ENCODE measurements around the gene NPPA.
"Not testable (repeated sequence)": the region's sequence is repeated elsewhere in the genome, so short reads cannot be mapped to it uniquely, and the experiment has no call there.

The NPPA gene

GRCh38 chr1:11847667-11848372 is at the start of gene NPPA:
TSS of gene NPPA (minus strand) at chr1:11847783. CDS start at chr1:11847684, 99 bp downstream.
- peaks cover 7% of the 10 kb centered on the region for H3K4me1 Mint-ChIP-seq
- no peaks in the 10 kb centered on the region for H3K9me3 Mint-ChIP-seq
- no peak within 1 kb of the TSS for H3K27ac Mint-ChIP-seq
- peaks cover 12% of the 10 kb centered on the region for H3K27me3 Mint-ChIP-seq
- ATAC-seq: no peak
- no peak for DNase-seq
- no peak within 1 kb of the TSS for H3K4me3 Mint-ChIP-seq

- H3K27me3 Mint-ChIP-seq: peaks cover 76% of the 10 kb centered on the region
- H3K4me3 Mint-ChIP-seq, H3K9me3 Mint-ChIP-seq, H3K4me1 Mint-ChIP-seq, H3K27ac Mint-ChIP-seq, ATAC-seq, DNase-seq: not testable (repeated sequence)
These were observed 46.9 kb upstream of the NPPA start for GRCh38 chr1:11894501-11894900.

- DNase-seq (peak; percentile 64 to 67), ATAC-seq (peak; percentile 94)
- Mint-ChIP-seq H3K4me3 (no peak overlapping the region), H3K27ac (no peak overlapping the region), H3K9me3 (no peaks in the 10 kb centered on the region), H3K4me1 (no peaks in the 10 kb centered on the region), H3K27me3 (peaks cover 74% of the 10 kb centered on the region)
These were observed 46.3 kb upstream of the NPPA start for GRCh38 chr1:11893907-11894251.

- DNase-seq: no peak
- no peaks in the 10 kb centered on the region for H3K4me1 Mint-ChIP-seq
- peaks cover 57% of the 10 kb centered on the region for H3K27me3 Mint-ChIP-seq
- no peaks in the 10 kb centered on the region for H3K9me3 Mint-ChIP-seq
- H3K27ac Mint-ChIP-seq: no peak overlapping the region
- no peak overlapping the region for H3K4me3 Mint-ChIP-seq
- no peak for ATAC-seq
These were observed 44.0 kb upstream of the NPPA start for GRCh38 chr1:11891433-11892186.

- Mint-ChIP-seq H3K9me3 (no peaks in the 10 kb centered on the region), H3K27me3 (peaks cover 40% of the 10 kb centered on the region), H3K4me1 (no peaks in the 10 kb centered on the region), H3K27ac (no peak overlapping the region), H3K4me3 (no peak overlapping the region)
- DNase-seq: no peak
- no peak for ATAC-seq
These were observed 41.3 kb upstream of the NPPA start for GRCh38 chr1:11888877-11889208.

DNA sequence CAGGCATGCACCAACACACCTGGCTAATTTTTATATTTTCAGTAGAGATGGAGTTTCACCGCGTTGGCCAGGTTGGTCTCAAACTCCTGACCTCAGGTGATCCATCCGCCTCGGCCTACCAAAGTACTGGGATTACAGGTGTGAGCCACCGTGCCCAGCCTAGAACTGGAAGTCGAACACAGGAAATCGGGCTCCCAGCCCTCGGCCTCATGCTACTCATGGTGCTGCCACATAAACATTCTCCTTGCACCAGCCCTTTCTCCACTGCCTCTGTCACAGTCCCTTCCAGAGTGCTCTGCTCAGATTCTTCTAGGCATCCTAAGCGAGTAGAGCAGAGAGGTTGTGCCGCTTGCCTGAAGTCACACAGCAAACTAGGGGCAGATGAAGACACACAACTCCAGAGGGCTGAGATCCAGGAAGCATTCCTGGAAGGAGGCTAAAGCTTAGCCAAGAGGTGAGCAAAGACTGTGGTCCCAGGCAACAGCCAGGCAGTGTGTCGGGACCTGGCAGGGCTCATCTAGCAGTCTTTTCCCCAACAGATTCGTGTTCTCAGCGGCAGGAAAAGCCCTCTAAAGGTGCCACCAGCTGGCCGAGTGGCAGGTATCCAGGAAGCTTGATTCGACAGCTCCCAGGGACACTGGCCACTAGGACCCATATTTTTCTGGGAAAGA is 40.8 kb upstream of the NPPA start:
- Mint-ChIP-seq H3K4me3 (no peak overlapping the region), H3K27me3 (peaks cover 35% of the 10 kb centered on the region), H3K4me1 (no peaks in the 10 kb centered on the region), H3K9me3 (no peaks in the 10 kb centered on the region), H3K27ac (no peak overlapping the region)
- DNase-seq: no peak
- no peak for ATAC-seq

- no peak for ATAC-seq
- peaks cover 34% of the 10 kb centered on the region for H3K27me3 Mint-ChIP-seq
- no peaks in the 10 kb centered on the region for H3K9me3 Mint-ChIP-seq
- no peak for DNase-seq
- H3K4me3 Mint-ChIP-seq: no peak overlapping the region
- H3K4me1 Mint-ChIP-seq: no peaks in the 10 kb centered on the region
- H3K27ac Mint-ChIP-seq: no peak overlapping the region
These were observed 40.1 kb upstream of the NPPA start for GRCh38 chr1:11887666-11888007.

GRCh38 chr1:11886986-11887665 is 39.5 kb upstream of the NPPA start:
- no peak overlapping the region for H3K4me3 Mint-ChIP-seq
- no peak overlapping the region for H3K27ac Mint-ChIP-seq
- no peaks in the 10 kb centered on the region for H3K4me1 Mint-ChIP-seq
- DNase-seq (no peak), ATAC-seq (no peak)
- no peaks in the 10 kb centered on the region for H3K9me3 Mint-ChIP-seq
- peaks cover 29% of the 10 kb centered on the region for H3K27me3 Mint-ChIP-seq

- ATAC-seq: no peak
- H3K27me3 Mint-ChIP-seq: peaks cover 23% of the 10 kb centered on the region
- no peak for DNase-seq
- H3K9me3 Mint-ChIP-seq: no peaks in the 10 kb centered on the region
- no peak overlapping the region for H3K27ac Mint-ChIP-seq
- no peak overlapping the region for H3K4me3 Mint-ChIP-seq
- no peaks in the 10 kb centered on the region for H3K4me1 Mint-ChIP-seq
These were observed 38.3 kb upstream of the NPPA start for GRCh38 chr1:11885916-11886315.

- ATAC-seq (no peak), DNase-seq (no peak)
- Mint-ChIP-seq H3K4me3 (no peak overlapping the region), H3K9me3 (no peaks in the 10 kb centered on the region), H3K27ac (no peak overlapping the region), H3K27me3 (peaks cover 19% of the 10 kb centered on the region), H3K4me1 (no peaks in the 10 kb centered on the region)
These were observed 35.4 kb upstream of the NPPA start for GRCh38 chr1:11882814-11883538.

- Mint-ChIP-seq H3K27me3 (peaks cover 30% of the 10 kb centered on the region), H3K4me3 (no peak overlapping the region), H3K9me3 (no peaks in the 10 kb centered on the region), H3K27ac (no peak overlapping the region), H3K4me1 (no peaks in the 10 kb centered on the region)
- ATAC-seq (no peak), DNase-seq (no peak)
These were observed 34.3 kb upstream of the NPPA start for GRCh38 chr1:11881749-11882441.

DNA sequence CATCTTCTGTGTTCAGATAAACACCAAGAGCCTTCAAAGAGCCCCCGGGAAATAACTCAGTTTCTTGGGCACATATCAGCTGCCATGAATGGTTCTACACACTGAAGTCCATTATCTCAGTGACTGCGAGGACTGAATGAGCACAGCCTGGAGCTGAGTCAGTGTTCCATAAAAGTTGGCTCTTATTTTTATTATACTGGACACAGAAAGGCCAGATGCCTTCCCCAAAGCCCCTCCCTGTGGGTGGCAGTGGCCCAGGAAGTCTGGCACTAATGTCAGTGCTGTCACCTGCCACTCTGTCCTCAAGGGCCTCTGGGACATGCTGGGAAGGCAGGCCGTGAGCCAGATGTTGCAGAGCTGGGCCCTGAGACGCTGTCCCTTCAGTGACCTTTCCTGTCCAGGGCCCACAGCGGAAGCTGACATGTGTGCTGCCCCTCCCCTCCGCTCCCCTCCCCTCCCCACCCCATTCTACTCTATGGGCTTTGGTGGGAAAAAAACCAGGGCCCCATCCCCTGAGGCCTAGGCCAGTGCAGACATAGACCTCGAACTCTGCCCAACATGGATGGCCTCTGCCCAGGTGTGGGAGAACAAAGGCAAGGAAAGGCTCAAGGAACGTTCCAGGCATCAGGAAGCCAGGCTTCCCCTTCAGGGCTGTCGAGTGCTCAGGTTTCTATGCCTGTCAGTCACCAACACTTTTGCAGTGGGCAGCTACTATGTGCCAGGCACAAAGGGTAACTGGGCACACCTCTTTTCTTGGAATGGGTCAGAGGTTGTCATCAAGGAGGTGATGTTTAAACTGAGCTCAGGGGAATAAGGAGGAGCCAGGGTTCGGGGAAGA is 33.5 kb upstream of the NPPA start:
- no peaks in the 10 kb centered on the region for H3K4me1 Mint-ChIP-seq
- H3K27ac Mint-ChIP-seq: peak overlapping the region in 1 of 2 donors; percentile 50
- no peak overlapping the region for H3K4me3 Mint-ChIP-seq
- H3K9me3 Mint-ChIP-seq: no peaks in the 10 kb centered on the region
- DNase-seq (no peak), ATAC-seq (no peak)
- peaks cover 32% of the 10 kb centered on the region for H3K27me3 Mint-ChIP-seq

GRCh38 chr1:11880181-11880575 is 32.6 kb upstream of the NPPA start:
- peaks cover 32% of the 10 kb centered on the region for H3K27me3 Mint-ChIP-seq
- DNase-seq (no peak), ATAC-seq (no peak)
- H3K4me1 Mint-ChIP-seq: no peaks in the 10 kb centered on the region
- H3K9me3 Mint-ChIP-seq: no peaks in the 10 kb centered on the region
- no peak overlapping the region for H3K4me3 Mint-ChIP-seq
- H3K27ac Mint-ChIP-seq: no peak overlapping the region
